ENCODE results near the gene IL15RA.
A peak's percentile ranks its signal among the peaks of the same experiment; 100 is the strongest.
"Not testable (repeated sequence)": the region's sequence is repeated elsewhere in the genome, so short reads cannot be mapped to it uniquely, and the experiment has no call there.

The IL15RA gene

DNA sequence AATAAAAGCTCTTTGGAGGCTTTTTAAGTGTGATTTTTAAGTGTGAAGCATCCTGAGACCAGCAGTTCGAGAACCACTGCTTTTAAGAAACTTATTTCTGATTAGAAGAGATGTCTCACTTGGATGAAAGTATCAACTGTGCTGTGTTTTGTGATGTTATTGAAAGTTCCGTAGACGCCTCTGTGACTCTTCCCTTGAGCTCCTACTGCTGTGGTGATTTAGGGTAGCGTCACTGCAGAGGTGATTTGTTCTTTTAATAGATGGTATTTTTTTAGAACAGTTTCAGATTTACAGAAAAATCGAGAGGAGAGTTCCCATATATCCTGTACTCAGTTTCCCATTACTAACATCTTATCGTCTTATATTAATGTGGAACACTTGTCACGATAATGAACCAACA, 57.8 kb downstream of the IL15RA start:
- DNase-seq = no peak

DNA sequence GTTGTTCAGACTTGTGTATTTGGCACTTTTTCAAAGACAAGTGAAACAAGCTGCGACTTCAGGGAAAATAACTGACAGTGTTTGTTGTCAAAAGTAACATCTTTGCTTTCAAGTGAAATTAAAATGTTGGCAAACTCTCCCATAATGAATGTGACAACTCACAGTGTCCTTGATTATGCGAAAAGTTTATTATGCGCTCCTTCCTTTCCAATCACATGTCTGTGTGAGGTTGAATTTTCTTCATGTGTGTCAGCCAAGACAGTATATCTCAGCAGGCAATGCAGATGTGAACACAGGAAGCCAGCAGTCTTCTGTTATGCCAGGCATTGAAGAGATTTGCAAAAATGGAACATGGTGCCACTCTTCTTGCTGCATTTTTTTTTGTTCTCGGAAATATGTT, 58.6 kb downstream of the IL15RA start:
- no peak for DNase-seq

DNA sequence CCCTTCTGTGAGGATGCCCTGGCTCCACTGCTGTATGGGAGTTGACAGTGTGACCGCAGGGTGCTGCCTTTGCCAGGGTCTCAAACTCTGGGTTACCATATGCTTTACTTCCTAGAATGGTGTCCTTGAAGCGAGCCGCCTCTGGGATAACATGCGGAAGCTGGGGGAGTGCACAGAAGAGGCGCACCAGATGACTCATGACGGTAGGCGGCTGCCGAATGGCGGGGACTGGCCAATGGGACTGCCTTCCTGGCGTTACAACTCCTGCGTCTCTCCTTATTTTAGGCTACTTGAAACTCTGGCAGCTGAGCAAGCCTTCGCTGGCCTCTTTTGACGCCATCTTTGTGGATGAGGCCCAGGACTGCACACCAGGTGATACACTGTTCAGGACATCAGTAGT, 60.0 kb downstream of the IL15RA start:
- no peak for DNase-seq

DNA sequence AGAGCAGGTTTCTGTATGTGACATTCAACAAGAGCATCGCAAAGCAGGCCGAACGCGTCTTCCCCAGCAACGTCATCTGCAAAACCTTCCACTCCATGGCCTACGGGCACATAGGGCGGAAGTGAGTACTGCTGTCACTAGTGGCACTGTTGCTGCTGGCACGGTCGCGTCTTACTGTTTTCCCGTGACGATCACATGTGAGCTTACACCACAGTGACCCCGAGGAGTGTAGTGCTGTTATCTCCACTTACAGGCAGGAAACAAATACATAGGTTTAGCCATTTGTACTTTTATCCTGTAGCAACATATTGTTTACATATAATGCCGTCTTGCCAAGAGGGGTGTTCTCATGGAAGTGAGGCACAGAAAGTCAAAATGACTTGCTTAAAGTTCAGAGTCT, 61.9 kb downstream of the IL15RA start:
- DNase-seq = no peak

DNA sequence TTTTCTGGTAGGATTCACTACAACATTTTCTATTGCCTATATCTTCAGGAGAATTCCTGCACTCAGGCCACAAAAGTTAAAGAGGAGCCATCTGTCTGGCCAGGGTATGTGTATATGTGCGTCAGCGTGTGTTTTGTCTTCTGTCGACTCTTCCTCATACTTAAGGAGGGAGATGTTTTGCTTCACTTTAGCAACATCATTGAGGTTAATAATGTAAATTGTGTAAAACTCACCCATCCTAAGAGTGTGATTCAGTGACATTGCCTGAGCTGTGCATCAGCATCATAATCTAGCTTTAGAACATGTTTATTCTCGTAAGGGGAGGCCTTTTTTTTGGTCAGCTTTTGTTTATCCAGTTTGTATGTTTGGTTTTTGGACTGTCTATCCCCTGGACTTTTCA, 63.6 kb downstream of the IL15RA start:
- DNase-seq = no peak

DNA sequence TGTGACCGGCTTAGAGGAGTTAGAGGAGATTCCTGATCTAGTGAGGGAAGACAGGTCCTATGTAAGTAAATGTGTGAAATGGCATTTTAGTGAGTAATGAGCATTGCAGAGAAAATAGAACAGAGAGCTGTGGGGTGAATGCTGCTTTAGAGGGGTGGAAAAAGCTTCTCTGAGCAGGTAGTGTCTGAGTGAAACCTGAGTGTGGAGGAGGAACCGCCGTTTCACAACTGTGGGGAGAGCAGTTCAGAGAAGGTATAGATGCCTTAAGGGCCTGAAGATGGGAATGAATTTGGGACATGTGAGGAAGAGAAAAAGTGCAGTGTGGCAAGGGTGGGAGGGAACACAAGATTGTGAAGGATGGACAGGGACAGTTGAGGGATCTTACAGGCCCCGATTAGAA, 65.7 kb downstream of the IL15RA start:
- no peak for DNase-seq

DNA sequence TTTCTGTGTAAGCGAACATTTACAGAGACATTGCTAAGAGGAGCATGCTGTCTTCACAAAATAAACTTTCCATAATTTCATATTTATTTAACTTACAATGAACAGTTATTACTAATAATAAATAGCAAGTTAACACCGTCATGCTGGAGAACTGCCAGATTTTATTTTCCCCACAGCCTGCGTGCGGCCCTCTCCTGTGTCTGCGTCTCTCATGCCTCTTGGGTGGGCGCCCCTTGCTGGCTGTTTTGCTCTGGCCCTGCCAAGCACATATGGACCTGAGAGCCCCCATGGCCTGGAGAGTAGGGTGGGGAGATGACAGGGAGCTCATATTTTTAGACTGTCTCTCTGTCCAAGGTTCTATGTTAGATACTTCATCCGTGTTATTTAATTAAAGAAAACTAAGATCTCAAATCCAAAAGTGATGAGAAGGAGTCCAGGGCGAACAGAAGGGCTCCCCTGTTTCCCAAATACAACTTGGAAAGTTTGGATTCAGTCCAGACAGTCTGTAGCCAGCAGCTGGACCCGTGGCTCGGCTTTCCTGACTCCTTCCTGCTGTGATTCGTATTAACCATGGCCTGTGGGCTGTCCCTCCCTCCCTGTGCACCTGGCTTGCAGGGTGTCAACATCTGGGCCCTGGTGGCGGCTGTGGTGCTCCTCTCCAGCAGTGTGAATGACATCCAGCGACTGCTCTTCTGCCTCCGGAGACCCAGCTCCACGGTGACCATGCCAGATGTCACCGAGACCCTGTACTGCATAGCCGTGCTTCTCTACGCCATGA, 66.8 kb downstream of the IL15RA start:
- peak; percentile 10 for DNase-seq

DNA sequence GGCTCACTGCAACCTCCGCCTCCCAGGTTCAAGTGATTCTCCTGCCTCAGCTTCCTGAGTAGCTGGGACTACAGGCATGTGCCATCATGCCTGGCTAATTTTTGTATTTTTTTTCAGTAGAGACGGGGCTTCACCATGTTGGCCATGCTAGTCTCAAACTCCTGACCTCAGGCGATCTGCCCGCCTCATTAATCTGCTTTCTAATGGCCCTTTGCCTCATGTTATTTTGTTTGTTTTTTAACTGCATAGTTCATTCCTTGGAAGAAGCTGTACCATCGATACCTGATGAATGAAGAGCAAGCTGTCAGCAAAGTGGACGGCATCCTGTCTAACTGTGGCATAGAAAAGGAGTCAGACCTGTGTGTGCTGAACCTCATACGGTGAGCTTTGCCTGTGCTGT, 68.7 kb downstream of the IL15RA start:
- not testable (repeated sequence) for DNase-seq

DNA sequence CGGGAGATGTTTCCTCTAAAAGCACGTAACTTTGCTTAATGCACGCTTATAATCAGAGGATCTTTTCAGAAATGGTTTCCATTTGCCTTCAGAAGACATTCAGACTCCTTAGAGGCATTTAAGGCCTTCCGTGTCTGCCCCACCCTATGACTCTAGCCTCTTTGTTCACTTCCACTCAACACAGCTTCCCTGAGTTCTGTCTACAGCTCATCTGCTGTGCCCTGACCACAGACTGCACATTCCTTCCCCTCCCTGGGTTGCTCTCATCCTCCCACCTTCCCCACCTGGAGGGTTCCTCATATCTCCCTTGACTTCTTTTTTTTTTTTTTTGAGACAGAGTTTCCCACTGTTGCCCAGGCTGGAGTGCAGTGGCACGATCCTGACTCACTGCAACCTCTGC, 70.7 kb downstream of the IL15RA start:
- no peak for DNase-seq

DNA sequence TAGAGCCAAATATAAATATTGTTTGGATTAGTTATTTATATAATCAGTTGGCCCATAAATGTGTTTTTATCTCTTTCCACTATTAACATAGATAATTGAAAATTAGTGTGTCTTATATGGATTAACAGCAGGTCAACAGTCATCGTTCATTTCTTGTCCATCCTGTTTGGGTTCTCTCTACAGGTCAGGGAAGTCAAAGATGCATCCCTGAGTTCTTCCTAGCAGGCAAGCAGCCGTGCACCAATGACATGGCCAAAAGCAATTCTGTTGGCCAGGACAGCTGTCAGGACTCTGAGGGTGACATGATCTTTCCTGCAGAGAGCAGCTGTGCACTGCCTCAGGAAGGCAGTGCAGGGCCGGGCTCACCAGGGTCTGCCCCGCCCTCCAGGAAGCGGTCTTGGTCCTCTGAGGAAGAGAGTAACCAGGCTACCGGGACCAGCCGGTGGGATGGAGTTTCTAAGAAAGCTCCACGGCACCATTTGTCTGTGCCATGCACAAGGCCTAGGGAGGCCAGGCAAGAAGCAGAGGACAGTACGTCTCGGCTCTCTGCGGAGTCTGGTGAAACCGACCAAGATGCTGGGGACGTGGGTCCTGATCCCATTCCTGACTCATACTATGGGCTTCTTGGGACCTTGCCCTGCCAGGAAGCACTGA, 71.4 kb downstream of the IL15RA start:
- no peak for DNase-seq

DNA sequence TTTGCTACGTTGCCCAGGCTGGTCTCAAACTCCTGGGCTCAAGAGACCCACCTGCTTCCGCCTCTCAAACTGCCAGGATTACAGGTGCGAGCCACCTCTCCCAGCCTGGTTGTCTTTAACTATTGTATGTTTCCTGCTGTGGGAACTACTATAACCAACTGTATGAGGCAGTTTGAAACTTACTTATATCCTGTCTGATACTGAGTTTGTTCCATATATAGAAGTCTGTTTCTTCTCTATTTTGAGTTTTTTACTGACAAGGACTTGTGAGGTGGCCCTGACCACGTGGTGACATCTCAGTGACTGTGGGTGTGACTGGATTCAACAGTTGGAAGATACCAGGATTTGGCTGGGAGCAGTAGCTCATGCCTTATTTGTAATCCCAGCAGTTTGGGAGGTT, 73.1 kb downstream of the IL15RA start:
- DNase-seq = no peak

DNA sequence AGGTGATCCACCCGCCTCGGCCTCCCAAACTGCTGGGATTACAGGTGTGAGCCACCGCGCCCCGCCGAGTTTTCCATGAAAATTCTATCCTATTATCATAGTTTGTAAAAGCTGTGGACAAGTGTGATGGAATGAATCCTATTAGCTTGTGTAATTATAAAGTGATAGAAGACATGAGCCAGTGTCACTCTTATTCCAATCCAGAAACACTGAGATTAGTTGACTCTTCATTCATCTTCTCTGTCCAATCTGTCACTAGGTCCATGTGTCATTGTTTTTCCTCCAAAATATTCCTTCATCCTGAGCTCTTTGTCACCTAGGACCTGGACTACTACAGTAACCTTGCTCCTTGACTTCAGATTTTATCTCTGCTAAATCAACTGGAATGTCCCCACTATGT, 73.8 kb downstream of the IL15RA start:
- no peak for DNase-seq

DNA sequence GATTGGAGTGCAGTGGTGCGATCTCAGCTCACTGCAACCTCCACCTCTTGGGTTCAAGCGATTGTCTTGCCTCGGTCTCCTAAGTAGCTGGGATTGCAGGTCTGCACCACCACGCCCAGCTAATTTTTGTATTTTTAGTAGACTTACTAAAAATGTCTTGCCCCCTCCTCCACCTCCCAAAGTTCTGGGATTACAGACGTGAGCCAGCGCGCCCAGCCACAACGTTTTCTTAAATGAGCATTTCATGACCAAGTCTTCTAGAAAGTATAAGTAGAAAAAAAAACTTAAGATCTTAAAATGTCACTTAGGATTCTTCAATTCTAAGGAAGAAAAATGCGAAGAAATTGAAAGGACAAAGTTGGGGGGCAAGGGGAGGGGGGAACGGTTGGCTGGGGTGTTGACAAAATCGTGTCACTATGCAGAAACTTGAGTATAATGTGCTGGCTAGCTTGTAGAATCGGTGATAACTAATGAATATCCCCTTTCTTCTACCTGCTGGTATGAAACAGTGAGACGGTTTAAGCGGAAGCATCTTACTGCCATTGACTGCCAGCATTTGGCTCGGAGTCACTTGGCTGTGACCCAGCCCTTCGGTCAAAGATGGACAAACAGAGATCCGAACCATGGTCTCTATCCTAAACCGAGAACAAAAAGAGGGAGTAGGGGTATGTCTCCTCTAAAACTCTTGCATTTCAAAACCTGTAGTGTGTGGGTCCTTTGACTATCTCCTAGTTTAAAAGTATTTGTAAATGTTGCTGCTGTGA, 74.7 kb downstream of the IL15RA start:
- no peak for DNase-seq
